SK-N-SH treated with all-trans-retinoic acid at 6 μM for 48 hours (cell line): ENCODE measurements around the gene ARHGAP1.

Experiments
- ATAC-seq: fragments of 200-7000 bp; cut with Tn5 transposase; 3 replicates; pipeline ENCODE4 v1.9.1; 2020; ENCODE audit warnings: mild to moderate bottlenecking, moderate library complexity
- ARNTL ChIP-seq: fragments of 450-650 bp; formaldehyde crosslinking; IDR thresholded peaks from 2 replicates; pipeline ENCODE4 v1.5.0; 2020; ENCODE audit warnings: low read depth, mild to moderate bottlenecking, moderate library complexity, borderline replicate concordance
- BACH2 ChIP-seq: fragments of 250-450 bp; sonication (Bioruptor Pico); IDR thresholded peaks from 2 replicates; pipeline ENCODE4 v1.9.0; 2021; ENCODE audit warnings: mild to moderate bottlenecking, borderline replicate concordance
- CSDC2 ChIP-seq: fragments of 250-450 bp; sonication (Bioruptor Pico); IDR thresholded peaks from 2 replicates; pipeline ENCODE4 v1.5.0; 2020; ENCODE audit warnings: mild to moderate bottlenecking, moderate library complexity
- ESRRG ChIP-seq: fragments of 250-450 bp; sonication (Bioruptor Pico); IDR thresholded peaks from 2 replicates; pipeline ENCODE4 v1.6.1; 2021; ENCODE audit warnings: mild to moderate bottlenecking
- GLIS3 ChIP-seq: fragments of 250-450 bp; sonication (Bioruptor Pico); IDR thresholded peaks from 2 replicates; pipeline ENCODE4 v1.5.0; 2020; ENCODE audit warnings: mild to moderate bottlenecking, moderate library complexity
- ISL1 ChIP-seq: fragments of 250-450 bp; sonication (Bioruptor Pico); IDR thresholded peaks from 2 replicates; pipeline ENCODE4 v2.1.2; 2022; ENCODE audit warnings: mild to moderate bottlenecking, moderate library complexity
- OSR1 ChIP-seq: fragments of 250-450 bp; sonication (Bioruptor Pico); IDR thresholded peaks from 2 replicates; pipeline ENCODE4 v1.8.0; 2022; ENCODE audit warnings: moderate library complexity, mild to moderate bottlenecking, inconsistent platforms
- PATZ1 ChIP-seq: fragments of 250-450 bp; sonication (Bioruptor Pico); IDR thresholded peaks from 2 replicates; pipeline ENCODE4 v1.8.0; 2020; ENCODE audit warnings: mild to moderate bottlenecking, moderate library complexity, borderline replicate concordance
- PPARA ChIP-seq: fragments of 250-450 bp; sonication (Bioruptor Pico); IDR thresholded peaks from 2 replicates; pipeline ENCODE4 v1.5.0; 2020; ENCODE audit warnings: mild to moderate bottlenecking, borderline replicate concordance
- RARB ChIP-seq: fragments of 250-450 bp; sonication (Bioruptor Pico); IDR thresholded peaks from 2 replicates; pipeline ENCODE4 v1.8.0; 2021; ENCODE audit warnings: mild to moderate bottlenecking, moderate library complexity
- SNAI2 ChIP-seq: fragments of 250-450 bp; sonication (Bioruptor Pico); IDR thresholded peaks from 2 replicates; pipeline ENCODE4 v1.5.0; 2020; ENCODE audit warnings: mild to moderate bottlenecking, moderate library complexity
- TCF4 ChIP-seq: fragments of 250-450 bp; sonication (Bioruptor Pico); IDR thresholded peaks from 2 replicates; pipeline ENCODE4 v1.8.0; 2021; ENCODE audit warnings: mild to moderate bottlenecking, moderate library complexity, borderline replicate concordance
- TOX ChIP-seq: fragments of 250-450 bp; sonication (Bioruptor Pico); IDR thresholded peaks from 2 replicates; pipeline ENCODE4 v1.8.0; 2021; ENCODE audit warnings: mild to moderate bottlenecking, moderate library complexity, borderline replicate concordance
- ZC3H10 ChIP-seq: fragments of 250-450 bp; sonication (Bioruptor Pico); IDR thresholded peaks from 2 replicates; pipeline ENCODE4 v1.5.1; 2021; ENCODE audit warnings: mild to moderate bottlenecking, moderate library complexity
- ZFP3 ChIP-seq: fragments of 250-450 bp; sonication (Bioruptor Pico); IDR thresholded peaks from 2 replicates; pipeline ENCODE4 v1.5.0; 2020; ENCODE audit warnings: mild to moderate bottlenecking, moderate library complexity
- ZNF565 ChIP-seq: fragments of 450-650 bp; formaldehyde crosslinking; conservative IDR thresholded peaks from 2 replicates; pipeline ENCODE4 v1.5.0; 2020; ENCODE audit warnings: low read depth, mild to moderate bottlenecking, moderate library complexity
- ZNF70 ChIP-seq: fragments of 450-650 bp; formaldehyde crosslinking; IDR thresholded peaks from 2 replicates; pipeline ENCODE4 v1.5.0; 2020; ENCODE audit warnings: mild to moderate bottlenecking, moderate library complexity
- ZNF8 ChIP-seq: fragments of 450-650 bp; formaldehyde crosslinking; IDR thresholded peaks from 2 replicates; pipeline ENCODE4 v1.5.0; 2020; ENCODE audit warnings: mild to moderate bottlenecking, moderate library complexity
- TF ChIP-seq, protein P1 (sequence below): fragments of 250-450 bp; sonication (Bioruptor Pico); IDR thresholded peaks from 2 replicates; pipeline ENCODE4 v1.5.1; 2020; ENCODE audit warnings: low read depth, mild to moderate bottlenecking, moderate library complexity
- TF ChIP-seq, protein P2 (sequence below): fragments of 250-450 bp; sonication (Bioruptor Pico); IDR thresholded peaks from 2 replicates; pipeline ENCODE4 v1.8.0; 2021; ENCODE audit warnings: low read depth, mild to moderate bottlenecking, moderate library complexity, borderline replicate concordance
- TF ChIP-seq, protein P3 (sequence below): fragments of 250-450 bp; sonication (Bioruptor Pico); IDR thresholded peaks from 2 replicates; pipeline ENCODE4 v1.5.0; 2020; ENCODE audit warnings: mild to moderate bottlenecking, moderate library complexity

ARHGAP1 gene

GRCh38 chr11:46697723-46698122 lies 2.7 kb downstream of the ARHGAP1 start:
- ATAC-seq: no peak
- TF ChIP-seq TOX (no peak), ISL1 (no peak), ARNTL (CRISPR knock-in tag) (no peak), ZNF70 (CRISPR knock-in tag) (no peak), CSDC2 (CRISPR knock-in tag) (no peak), BACH2 (CRISPR knock-in tag) (no peak), SNAI2 (CRISPR knock-in tag) (no peak), RARB (no peak), OSR1 (CRISPR knock-in tag) (no peak), ZNF565 (CRISPR knock-in tag) (no peak), GLIS3 (CRISPR knock-in tag) (no peak)
- TF ChIP-seq, protein P1, sequence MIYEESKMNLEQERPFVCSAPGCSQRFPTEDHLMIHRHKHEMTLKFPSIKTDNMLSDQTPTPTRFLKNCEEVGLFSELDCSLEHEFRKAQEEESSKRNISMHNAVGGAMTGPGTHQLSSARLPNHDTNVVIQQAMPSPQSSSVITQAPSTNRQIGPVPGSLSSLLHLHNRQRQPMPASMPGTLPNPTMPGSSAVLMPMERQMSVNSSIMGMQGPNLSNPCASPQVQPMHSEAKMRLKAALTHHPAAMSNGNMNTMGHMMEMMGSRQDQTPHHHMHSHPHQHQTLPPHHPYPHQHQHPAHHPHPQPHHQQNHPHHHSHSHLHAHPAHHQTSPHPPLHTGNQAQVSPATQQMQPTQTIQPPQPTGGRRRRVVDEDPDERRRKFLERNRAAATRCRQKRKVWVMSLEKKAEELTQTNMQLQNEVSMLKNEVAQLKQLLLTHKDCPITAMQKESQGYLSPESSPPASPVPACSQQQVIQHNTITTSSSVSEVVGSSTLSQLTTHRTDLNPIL (CRISPR knock-in tag): no peak
- TF ChIP-seq, all 23 proteins: peak for 0

DNA sequence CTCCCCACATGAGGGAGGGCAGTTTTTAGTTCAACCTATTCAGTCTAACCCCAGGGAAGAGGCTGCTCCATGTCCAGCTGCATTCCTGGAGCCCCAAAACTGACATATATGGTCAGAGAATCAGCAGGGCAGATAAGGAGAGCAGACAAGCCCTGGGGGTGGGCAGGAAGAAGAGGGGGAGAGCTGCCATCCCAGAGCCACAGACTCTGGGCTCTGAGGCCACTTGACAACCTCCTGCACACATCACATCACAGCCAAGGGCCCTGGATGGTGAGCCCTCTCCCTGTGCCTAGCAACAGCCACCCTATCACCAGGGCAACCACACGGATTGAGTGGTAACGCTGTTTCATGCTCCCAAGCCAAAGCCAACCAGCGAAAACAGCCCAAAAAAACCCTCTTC lies 3.1 kb downstream of the ARHGAP1 start:
- no peak for ATAC-seq
- TF ChIP-seq PATZ1 (CRISPR knock-in tag) (no peak), TOX (no peak), PPARA (CRISPR knock-in tag) (no peak), ZNF565 (CRISPR knock-in tag) (no peak), SNAI2 (CRISPR knock-in tag) (no peak), ZC3H10 (CRISPR knock-in tag) (no peak), ESRRG (CRISPR knock-in tag) (no peak), TCF4 (no peak), CSDC2 (CRISPR knock-in tag) (no peak), ZNF70 (CRISPR knock-in tag) (no peak), ZFP3 (CRISPR knock-in tag) (no peak), OSR1 (CRISPR knock-in tag) (no peak), ARNTL (CRISPR knock-in tag) (no peak), ZNF8 (CRISPR knock-in tag) (no peak)
- TF ChIP-seq, protein P2, sequence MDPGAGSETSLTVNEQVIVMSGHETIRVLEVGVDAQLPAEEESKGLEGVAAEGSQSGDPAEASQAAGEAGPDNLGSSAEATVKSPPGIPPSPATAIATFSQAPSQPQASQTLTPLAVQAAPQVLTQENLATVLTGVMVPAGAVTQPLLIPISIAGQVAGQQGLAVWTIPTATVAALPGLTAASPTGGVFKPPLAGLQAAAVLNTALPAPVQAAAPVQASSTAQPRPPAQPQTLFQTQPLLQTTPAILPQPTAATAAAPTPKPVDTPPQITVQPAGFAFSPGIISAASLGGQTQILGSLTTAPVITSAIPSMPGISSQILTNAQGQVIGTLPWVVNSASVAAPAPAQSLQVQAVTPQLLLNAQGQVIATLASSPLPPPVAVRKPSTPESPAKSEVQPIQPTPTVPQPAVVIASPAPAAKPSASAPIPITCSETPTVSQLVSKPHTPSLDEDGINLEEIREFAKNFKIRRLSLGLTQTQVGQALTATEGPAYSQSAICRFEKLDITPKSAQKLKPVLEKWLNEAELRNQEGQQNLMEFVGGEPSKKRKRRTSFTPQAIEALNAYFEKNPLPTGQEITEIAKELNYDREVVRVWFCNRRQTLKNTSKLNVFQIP: no peak
- TF ChIP-seq, protein P3, sequence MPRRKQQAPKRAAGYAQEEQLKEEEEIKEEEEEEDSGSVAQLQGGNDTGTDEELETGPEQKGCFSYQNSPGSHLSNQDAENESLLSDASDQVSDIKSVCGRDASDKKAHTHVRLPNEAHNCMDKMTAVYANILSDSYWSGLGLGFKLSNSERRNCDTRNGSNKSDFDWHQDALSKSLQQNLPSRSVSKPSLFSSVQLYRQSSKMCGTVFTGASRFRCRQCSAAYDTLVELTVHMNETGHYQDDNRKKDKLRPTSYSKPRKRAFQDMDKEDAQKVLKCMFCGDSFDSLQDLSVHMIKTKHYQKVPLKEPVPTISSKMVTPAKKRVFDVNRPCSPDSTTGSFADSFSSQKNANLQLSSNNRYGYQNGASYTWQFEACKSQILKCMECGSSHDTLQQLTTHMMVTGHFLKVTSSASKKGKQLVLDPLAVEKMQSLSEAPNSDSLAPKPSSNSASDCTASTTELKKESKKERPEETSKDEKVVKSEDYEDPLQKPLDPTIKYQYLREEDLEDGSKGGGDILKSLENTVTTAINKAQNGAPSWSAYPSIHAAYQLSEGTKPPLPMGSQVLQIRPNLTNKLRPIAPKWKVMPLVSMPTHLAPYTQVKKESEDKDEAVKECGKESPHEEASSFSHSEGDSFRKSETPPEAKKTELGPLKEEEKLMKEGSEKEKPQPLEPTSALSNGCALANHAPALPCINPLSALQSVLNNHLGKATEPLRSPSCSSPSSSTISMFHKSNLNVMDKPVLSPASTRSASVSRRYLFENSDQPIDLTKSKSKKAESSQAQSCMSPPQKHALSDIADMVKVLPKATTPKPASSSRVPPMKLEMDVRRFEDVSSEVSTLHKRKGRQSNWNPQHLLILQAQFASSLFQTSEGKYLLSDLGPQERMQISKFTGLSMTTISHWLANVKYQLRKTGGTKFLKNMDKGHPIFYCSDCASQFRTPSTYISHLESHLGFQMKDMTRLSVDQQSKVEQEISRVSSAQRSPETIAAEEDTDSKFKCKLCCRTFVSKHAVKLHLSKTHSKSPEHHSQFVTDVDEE (CRISPR knock-in tag): no peak
- TF ChIP-seq, protein P1 (CRISPR knock-in tag): no peak

DNA sequence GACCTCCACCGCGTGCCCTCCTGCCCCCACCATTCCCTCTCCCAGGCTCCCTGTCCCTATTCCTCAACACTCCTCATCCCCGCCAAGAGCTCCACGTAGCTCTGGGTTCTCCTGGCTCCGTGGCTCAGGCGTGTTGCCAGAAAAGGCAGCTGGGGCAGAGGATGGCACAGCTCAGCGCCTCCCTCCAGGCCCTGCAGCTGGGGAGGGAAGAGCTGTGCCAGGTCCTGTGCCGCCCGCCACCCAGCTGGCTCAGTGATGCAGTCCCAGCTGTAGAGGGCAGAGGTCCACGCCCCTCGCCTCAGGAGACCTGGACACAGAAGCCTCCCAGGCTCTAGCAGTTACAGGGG lies 4.2 kb downstream of the ARHGAP1 start:
- TF ChIP-seq TCF4: no peak
- no peak for TF ChIP-seq GLIS3 (CRISPR knock-in tag)
- no peak for TF ChIP-seq BACH2 (CRISPR knock-in tag)
- TF ChIP-seq ZFP3 (CRISPR knock-in tag): no peak
- TF ChIP-seq OSR1 (CRISPR knock-in tag): no peak
- no peak for TF ChIP-seq ZNF70 (CRISPR knock-in tag)
- TF ChIP-seq CSDC2 (CRISPR knock-in tag): no peak
- no peak for TF ChIP-seq ESRRG (CRISPR knock-in tag)
- no peak for TF ChIP-seq PPARA (CRISPR knock-in tag)
- TF ChIP-seq, protein P2: no peak
- ATAC-seq: no peak
